GM19193 (cell line): ENCODE data around the gene KCNMA1.

Source experiments
- POLR2A ChIP-seq: IDR thresholded peaks from 4 replicates; pipeline ENCODE4 v1.6.1; 2011; ENCODE audit not compliant: insufficient read depth, insufficient read length; ENCODE audit errors: extremely low read depth

The KCNMA1 gene

GRCh38 chr10:77011874-77012811, 625.5 kb downstream of the KCNMA1 start:
- TF ChIP-seq POLR2A = no peak

- TF ChIP-seq POLR2A = no peak
Observed at GRCh38 chr10:77010430-77010829, 627.2 kb downstream of the KCNMA1 start.

GRCh38 chr10:77007834-77008233, 629.8 kb downstream of the KCNMA1 start:
- no peak for TF ChIP-seq POLR2A

- no peak for TF ChIP-seq POLR2A
Observed at GRCh38 chr10:77006836-77007511, 630.6 kb downstream of the KCNMA1 start.

GRCh38 chr10:77005871-77006270, 631.7 kb downstream of the KCNMA1 start:
- TF ChIP-seq POLR2A = no peak

GRCh38 chr10:77004917-77005564, 632.6 kb downstream of the KCNMA1 start:
- TF ChIP-seq POLR2A = no peak

GRCh38 chr10:77002872-77003271, 634.7 kb downstream of the KCNMA1 start:
- no peak for TF ChIP-seq POLR2A

- TF ChIP-seq POLR2A = no peak
Observed at GRCh38 chr10:77001206-77001605, 636.4 kb downstream of the KCNMA1 start.

GRCh38 chr10:76998451-76998850, 639.2 kb downstream of the KCNMA1 start:
- TF ChIP-seq POLR2A = no peak

GRCh38 chr10:76997631-76998030, 640.0 kb downstream of the KCNMA1 start:
- no peak for TF ChIP-seq POLR2A

- no peak for TF ChIP-seq POLR2A
Observed at GRCh38 chr10:76995023-76995422, 642.6 kb downstream of the KCNMA1 start.

GRCh38 chr10:76993213-76993612, 644.4 kb downstream of the KCNMA1 start:
- TF ChIP-seq POLR2A = no peak

- TF ChIP-seq POLR2A = no peak
Observed at GRCh38 chr10:76992467-76992866, 645.1 kb downstream of the KCNMA1 start.

GRCh38 chr10:76991621-76992020, 646.0 kb downstream of the KCNMA1 start:
- TF ChIP-seq POLR2A = no peak

GRCh38 chr10:76990561-76990960, 647.0 kb downstream of the KCNMA1 start:
- TF ChIP-seq POLR2A = no peak
